Measurements from ENCODE around the gene TMEM127.
"Not testable (repeated sequence)": the region's sequence is repeated elsewhere in the genome, so short reads cannot be mapped to it uniquely, and the experiment has no call there.

TMEM127 gene, protein sequence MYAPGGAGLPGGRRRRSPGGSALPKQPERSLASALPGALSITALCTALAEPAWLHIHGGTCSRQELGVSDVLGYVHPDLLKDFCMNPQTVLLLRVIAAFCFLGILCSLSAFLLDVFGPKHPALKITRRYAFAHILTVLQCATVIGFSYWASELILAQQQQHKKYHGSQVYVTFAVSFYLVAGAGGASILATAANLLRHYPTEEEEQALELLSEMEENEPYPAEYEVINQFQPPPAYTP

DNA sequence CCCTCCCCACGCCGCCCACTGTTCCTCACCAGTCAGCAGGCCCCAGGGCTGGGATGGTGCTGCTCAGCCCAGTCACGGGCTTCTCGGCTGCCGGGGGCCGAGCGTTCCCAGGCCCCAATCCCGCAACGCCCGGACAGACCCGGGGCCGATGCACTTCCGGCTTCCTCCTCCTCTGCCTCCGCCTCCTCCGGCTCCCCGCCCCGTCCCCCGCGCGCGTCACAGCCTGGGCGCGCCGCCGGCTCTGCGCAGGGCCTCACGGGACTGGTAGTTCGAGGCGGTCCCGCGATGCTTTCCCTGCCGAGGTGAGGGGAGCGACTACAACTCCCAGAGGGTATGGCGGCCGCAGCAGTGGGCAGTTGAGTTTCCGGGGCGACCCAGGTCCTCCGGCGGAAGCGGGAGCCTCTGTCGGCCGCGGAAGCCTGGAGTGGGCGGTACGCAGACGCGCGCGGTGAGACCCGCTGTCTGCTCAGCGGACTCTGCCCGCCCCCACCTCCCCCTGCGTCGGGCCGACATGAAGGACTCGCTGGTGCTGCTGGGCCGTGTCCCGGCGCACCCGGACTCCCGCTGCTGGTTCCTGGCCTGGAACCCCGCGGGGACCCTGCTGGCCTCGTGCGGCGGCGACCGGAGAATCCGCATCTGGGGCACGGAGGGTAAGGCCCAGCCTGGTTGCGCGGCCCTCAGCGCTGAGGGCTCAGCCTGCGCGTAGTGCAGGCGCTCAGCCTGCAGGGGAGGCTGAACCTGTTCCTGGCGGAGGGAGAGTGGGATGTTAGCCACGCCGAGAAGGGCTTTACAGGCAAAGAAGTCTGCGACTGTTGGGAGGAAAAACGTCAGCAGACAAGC lies at the start of gene TMEM127, which contains the start of gene CIAO1:
Gene TMEM127, minus strand, starts transcription at position 158 of the 840 bp plus-strand sequence. CDS start 616 bp downstream, outside the sequence.
Gene CIAO1, plus strand, starts transcription at position 386 of the 840 bp plus-strand sequence. Its CDS starts 126 bp downstream, at position 512.
- peak; percentile 99 for DNase-seq (ENCODE audit: low read depth in 2 of 2)

DNA sequence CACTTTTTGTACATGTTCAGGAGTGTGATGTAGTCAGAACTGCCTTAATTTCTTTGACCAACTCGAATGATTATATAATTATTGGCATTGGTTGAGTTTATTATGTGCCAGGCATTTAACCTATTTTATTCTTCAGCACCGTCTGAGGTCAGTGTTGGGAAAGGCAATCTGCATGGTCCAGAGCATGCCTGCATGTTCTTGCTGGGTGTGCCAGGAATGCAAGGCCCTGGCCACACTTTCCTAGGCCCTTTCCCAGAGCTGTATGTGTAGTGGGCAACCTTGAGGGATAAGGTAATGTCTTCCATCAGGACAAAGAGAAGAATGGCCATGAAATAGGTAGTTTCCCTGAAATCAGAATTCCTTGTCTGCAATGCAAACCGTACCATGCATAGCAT lies 49.2 kb upstream of the TMEM127 start:
- DNase-seq (ENCODE audit: low read depth in 2 of 2) = no peak

DNA sequence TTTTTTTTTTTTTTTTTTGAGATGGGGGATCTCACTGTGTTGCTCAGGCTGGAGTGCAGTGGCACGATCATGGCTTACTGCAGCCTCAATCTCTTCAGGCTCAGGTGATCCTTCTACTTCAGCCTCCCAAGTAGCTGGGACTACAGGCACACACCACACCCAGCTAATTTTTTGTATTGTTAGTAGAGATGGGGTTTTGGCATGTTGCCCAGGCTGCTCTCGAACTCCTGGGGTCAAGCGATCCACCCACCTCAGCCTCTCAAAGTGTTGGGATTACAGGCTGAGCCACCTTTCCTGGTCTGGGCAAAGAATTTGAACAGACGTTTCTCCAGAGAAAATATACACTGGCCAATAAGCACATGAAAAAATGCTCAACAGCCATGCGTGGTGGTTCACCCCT lies 42.5 kb upstream of the TMEM127 start:
- DNase-seq (ENCODE audit: low read depth in 2 of 2) = no peak

DNA sequence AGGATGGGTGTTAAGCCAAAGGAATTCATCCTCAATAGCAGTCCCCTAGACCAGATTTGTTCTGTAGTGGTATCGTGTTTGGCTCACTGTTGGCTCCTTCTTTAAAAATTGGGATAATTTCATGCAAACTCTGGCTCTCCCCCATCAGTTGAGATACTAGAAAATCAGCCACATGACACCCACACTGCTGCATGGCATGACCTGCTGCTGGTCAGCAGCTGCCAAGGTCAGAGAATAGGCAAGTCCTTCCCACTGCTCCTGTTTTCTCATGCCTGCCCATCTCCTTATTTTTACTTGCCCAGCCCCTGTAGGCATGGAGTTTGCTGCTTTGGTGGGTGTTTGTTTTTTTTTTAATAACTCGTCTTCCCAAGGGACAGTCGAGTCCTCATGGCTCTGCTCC lies 40.6 kb upstream of the TMEM127 start:
- DNase-seq (ENCODE audit: low read depth in 2 of 2) = no peak

DNA sequence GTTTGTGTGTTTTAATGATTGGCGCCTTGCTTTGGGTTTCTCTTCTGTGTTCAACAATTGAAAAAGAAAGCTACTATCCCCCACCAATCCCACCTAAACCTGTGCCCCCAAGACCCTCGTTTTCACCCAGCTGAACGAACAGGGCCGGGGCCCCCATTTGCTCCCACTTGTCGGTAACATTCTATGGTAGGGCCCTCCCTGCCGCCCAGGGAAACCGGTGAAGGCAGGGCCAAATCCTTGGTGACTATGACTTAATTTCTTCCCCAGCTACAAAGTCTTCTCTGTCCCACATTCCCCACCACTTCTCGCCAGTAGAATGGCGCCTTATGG lies 40.1 kb upstream of the TMEM127 start:
- no peak for DNase-seq (ENCODE audit: low read depth in 2 of 2)

DNA sequence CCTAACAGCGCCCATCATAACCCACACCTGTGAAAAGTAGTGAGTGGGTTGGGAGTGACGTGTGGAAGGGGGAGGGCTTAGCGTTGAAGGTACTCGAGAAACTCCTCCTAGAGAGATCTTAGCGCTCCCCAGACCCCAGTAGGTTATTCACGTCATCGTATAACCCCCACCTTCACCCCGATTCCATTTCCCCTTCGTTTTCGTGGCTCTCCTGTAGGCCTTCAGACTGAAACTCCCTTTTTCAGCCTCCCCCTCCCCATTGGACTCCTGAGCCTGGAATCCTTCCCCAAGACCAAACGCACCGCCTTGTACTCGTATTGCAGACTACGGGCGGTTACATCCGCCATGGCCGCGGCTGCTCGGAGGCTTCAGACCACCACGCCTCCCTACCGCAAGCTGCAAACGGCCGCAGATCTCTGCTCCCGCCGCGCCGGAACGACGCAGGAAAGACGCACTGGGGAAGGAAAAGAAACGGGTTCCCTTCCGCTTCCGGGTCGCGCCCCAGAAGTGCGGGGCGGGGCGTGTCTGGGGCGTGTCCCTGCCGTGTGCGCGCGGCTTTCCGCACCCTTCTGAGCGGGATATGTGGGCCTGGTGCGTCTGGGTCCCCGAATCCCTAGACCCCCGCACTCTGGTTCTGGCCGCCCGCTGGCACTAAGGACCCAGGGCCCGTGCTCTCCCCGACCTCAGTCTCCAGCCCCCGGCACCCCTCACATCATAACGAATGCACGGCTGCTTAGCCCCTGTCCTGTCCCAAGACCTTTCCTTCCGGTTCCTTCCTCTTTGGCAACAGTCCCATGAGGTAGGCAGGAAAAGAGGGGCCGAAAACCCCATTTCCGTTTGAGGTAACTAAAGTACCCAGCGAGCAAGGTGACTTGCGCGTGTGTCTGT lies 39.5 kb upstream of the TMEM127 start, which contains the start of gene SNRNP200:
Gene SNRNP200, minus strand, starts transcription at position 456 of the 888 bp plus-strand sequence. Its CDS starts 109 bp downstream, at position 347.
- DNase-seq (ENCODE audit: low read depth in 2 of 2) = peak; percentile 87 to 88

DNA sequence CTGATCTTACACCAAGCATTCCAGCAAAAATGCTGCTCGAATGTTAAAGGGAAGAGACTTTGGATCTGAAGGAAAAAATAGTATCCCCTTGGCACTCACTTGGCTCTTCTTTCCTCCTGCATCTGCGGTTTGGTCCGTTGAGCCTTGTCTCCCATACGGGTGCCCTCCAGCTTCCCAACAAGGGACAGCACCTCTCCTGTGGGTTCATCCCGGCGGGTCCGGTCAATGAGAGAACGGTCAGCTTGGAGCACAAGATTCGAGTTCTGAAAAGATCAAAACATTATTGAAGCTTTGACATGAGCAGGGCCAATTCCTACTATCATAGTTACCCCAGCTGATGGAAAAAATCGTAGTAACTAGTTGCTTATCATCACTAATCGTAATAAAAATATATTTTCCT lies 38.8 kb upstream of the TMEM127 start:
- DNase-seq (ENCODE audit: low read depth in 2 of 2) = no peak

DNA sequence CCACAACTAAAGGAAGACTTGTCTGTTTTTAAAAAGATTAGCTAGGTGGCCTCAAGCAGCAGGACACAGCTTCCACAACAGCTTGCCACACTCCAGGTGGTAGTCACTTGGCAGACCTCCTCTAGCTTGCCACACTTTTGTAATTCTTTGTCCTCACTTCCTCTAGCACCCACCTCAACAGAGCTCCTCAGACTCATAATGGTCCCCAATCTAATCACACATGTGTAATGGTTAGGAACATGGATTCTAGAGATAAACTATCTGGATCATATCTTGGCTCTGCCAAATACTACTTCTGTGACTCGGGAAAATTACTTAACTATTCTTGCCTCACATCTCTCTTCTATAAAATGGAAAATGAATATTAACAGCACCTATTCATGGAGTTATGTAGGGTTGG lies 36.1 kb upstream of the TMEM127 start:
- no peak for DNase-seq (ENCODE audit: low read depth in 2 of 2)

DNA sequence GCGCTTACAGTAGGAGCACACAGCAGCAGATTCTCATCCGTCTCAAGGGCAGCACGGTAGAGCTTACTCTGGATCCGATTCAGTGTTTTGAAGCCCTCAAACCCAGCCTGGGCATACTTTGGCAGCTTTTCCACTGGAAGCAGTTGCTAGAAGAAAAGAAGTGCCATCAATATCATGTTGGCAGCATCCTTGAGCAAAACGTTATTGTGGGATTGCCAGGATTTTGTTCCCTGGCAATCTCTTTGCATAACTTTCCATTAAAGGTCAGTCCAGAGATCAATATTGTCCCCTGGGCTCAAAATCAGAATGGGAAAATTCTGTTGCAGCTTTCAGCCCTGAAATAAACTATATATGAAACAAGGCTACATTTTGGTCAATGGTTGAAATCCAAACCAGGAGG lies 31.1 kb upstream of the TMEM127 start:
- no peak for DNase-seq (ENCODE audit: low read depth in 2 of 2)

DNA sequence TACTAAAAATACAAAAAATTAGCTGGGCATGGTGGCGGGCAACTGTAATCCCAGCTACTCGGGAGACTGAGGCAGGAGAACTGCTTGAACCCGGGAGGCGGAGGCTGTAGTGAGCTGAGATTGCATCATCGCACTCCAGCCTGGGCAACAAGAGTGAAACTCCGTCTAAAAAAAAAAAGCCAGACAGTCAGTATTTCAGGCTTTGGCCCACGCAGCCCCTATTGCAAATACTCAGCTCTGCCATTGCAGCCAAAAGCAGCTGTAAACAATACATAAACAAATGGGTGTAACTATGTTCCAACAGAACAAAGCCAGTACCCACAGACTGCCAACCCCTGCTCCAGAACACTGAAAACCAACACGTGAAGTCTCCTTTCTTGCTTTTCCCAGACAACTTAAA lies 28.5 kb upstream of the TMEM127 start:
- DNase-seq (ENCODE audit: low read depth in 2 of 2) = not testable (repeated sequence)

DNA sequence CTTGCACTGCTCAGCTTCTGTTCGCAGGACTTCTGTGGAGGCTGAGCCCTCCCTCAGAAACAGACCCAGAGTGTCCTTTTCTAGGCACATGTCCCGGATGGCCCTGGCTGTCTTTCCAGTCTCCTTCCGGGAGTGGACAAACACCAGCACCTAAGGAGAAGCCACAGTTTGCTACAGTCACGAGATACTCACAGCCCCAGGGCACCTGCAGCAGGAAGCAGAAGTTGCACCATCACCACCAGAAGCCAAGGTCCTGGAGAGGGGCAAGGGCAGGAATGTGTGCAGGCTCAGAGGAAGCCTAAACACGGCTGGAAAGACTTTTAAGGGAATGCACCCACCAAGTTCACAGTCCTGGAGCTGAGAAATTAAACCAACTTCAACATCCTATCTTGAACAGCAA lies 26.0 kb upstream of the TMEM127 start:
- no peak for DNase-seq (ENCODE audit: low read depth in 2 of 2)

DNA sequence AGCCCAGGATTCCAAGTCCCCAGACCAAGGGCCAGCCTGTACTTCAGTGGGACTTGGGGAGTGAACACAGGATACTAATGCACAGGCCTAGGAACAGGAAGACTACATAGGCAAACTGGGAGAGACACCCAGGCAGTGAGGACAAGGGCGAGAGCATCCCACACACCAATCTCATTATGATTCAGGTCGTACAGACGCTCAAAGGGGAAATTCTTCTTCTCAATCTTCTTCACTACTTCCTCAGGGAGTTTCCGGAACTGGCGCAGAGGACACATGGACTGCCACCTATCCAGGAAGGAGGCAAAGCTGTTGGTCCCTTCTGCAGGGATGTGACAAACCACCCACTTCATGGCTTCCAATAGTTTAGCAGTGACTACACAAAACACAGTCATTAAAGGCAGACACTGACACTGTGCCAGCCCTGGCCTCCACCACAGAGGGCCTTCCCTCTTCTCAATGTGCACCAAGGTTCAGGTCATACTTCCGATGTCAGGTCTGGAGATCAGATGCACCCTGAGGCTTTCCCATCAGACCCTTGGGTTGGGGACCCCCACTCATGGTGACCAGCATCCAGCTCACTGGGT lies 21.6 kb upstream of the TMEM127 start:
- DNase-seq (ENCODE audit: low read depth in 2 of 2) = no peak

DNA sequence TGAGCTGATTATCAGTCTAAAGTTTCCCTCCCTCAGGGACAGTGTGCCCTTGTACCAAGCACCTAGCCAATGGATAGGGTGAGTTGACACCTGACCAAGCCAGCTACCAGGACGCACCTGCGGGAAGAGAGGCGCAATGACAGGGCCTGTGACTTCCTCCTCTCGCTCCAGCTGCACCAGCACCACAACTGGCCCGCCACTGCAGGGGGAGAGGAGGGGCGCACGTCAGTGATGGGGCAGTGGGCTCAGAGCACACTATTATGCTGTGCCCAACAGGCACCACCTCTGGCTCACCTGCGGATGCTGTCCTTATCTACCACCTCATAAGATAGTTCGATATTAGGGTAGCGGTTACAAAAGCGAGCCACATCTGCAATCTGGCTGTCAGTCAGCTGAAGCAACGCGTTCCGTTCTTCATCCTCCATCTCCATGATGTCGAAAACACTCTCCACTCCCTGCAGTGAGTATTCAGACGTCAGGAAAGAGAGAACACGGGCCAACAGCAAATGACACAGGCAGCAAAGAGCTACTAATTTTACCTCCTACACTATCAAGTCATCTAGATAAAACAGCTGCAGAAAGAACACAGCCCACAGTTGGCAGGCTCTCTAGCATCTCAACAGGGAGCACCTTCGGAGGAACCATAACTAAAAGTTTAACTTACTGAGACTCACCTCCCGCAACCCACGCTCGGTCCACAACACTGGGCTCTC lies 11.1 kb upstream of the TMEM127 start:
- DNase-seq (ENCODE audit: low read depth in 2 of 2) = no peak

DNA sequence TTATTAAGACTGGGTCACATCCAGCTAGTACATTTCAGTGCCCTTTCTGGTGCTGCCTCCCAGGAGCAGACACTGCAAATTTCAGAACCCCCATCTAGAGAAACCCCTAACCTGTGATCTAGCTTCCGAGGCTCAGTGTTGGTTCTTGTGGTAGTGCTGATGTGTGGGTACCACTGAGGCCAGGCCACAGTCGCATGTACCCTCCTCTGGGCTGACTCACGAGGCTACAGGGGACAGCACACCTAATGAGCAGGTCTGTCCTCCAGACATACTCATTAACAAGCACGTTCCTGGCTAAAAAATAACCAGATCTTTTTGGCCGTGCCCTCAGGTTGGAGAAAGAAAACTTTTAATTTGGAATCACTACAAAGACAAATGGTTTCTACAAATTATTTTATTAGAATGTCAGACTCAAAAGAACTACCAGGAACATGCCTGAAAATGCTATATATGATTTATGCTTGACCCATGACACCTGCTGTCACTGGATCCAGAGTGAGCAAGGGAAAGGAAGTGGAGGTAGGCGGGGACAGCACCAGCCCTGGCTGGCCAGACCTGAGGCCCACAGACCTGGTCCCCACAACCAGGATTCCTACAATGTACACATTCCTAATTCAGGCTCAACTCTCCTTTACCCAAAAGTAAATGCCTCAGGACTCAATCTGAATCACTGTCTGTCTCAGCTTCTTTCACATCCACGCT lies 8.7 kb upstream of the TMEM127 start:
- DNase-seq (ENCODE audit: low read depth in 2 of 2) = no peak

DNA sequence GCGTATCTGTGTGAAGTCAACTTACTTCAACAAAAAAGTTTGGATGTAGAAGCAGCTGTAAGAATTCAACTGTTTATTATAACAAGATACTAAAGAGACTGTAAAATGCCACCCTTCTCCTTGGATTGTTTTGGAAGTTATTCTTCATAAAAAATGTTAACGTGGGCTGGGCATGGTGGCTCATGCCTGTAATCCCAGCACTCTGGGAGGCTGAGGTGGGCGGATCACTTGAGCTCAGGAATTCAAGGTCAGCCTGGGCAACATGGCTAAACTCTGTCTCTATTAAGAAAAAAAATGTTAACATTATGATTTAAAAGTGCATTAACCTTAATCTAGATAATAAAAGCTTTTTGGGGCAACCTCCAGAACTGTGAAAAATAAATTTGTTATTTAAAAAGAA lies 8.0 kb upstream of the TMEM127 start:
- no peak for DNase-seq (ENCODE audit: low read depth in 2 of 2)

DNA sequence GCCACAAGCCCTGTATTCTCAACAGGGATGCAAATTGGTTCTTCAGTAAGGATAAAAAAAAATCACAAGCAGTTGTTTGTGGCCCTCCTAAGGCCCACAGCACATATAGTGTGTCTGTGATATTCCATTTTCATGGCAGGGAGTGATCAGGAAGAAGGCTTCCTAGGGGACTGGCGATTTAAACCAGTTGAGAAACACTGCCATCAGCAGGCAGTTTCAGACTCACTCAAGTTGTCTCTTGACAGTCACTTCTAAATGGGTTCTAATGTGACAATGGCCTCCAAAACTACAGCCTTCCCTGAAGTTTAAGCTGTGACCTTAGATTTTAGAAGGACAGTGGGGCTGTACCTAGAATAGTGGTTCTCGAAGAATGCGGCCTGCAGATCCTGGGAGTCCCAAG lies 6.2 kb upstream of the TMEM127 start:
- DNase-seq (ENCODE audit: low read depth in 2 of 2) = no peak

DNA sequence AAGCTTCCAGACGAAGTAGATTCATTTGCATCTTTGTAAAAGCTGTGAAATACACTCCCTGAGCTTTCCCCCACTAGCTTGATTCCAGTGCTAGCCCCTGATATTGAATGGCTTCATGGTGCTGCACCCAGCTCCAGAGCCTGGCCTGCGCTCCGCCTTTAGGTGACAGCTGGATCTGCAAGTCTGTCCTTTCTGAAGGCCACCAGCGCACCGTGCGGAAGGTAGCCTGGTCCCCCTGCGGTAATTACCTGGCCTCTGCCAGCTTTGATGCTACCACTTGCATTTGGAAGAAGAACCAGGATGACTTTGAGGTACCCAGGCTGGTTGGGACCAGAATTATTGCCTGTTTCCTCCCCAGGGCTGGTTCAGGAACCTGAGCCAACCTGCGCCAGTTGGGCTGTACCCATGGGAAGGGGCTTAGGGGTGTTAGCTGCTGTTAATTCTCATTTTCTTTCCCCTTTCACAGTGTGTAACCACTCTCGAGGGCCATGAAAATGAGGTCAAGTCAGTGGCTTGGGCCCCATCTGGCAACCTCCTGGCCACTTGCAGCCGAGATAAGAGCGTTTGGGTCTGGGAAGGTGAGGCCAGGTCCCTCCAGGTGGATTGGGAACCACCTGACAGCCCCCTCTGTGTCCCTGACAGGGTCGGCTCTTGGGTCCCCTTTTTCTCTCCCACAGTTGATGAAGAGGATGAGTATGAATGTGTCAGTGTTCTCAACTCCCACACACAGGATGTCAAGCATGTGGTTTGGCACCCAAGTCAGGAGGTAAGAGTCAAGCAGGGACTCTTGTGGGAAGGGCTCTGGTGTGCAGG lies 1.6 kb upstream of the TMEM127 start:
- DNase-seq (ENCODE audit: low read depth in 2 of 2) = peak; percentile 34 to 56

DNA sequence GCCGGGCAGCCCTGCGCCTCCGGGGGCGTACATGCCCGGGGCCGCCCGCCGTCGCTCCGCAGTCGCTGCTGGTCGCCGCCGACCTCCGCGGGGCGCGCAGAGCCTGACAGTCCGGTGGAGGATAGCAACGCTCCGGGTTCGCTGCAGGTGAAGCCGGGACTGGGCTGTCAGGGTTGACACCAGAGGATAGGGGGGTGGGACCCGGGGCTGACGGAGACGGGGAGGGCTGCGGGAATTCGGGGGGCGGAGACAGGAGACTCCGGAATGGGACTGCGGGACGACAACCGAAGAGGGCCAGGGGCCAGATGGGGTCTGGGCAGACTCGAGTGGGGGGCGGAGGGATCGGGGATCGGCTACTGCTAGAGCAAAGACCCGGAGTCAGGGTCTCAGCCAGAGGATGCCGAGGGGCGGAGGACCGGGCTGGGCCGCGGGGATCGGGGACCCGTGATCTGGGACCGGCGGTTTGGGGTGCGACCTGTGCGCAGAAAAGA lies 403 bp downstream of the TMEM127 start:
- peak; percentile 13 for DNase-seq (ENCODE audit: low read depth in 2 of 2)

DNA sequence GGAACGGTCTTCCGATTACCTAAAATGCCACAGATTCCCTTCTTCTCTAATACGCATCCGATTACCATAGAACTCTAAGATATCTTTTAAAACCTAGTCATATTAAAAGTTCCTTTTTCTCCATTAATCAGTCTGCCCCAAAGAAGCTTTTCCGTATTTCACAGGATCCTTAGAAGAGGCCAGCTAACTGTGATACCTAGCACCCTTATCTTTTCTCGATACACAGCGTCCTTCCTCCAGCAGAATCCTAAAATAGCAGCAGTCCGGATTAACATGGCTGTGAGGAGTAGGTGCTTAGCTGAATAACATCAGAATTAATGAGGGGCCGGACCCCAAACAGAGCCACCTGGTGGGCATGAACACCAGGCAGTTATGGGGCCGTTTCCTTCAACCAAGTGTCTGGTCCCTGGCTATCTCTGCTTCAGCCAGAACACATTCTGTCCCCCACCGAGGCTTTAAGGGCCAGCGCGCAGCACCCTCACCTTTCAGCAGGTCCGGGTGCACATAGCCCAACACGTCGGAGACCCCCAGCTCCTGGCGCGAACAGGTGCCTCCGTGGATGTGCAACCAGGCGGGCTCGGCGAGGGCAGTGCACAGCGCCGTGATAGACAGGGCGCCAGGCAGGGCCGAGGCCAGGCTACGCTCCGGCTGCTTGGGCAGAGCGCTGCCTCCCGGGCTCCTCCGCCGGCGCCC lies 995 bp downstream of the TMEM127 start:
- no peak for DNase-seq (ENCODE audit: low read depth in 2 of 2)

Measured in stimulated activated CD8-positive, alpha-beta memory T cell treated with anti-CD3 and anti-CD28 coated beads, Interleukin-15, amount 100 ng/mL, for 48 hours (primary cell).